GM10266 (cell line): ENCODE measurements around the gene OOSP1.
"Not testable (repeated sequence)": the region's sequence is repeated elsewhere in the genome, so short reads cannot be mapped to it uniquely, and the experiment has no call there.

Experiments
- DNase-seq: peaks from one replicate; pipeline ENCODE4 v3.0.0; 2012; ENCODE audit errors: extremely low spot score
- TF ChIP-seq, protein P1 (sequence below): IDR thresholded peaks from 2 replicates; pipeline ENCODE4 v1.5.1; 2012; ENCODE audit warnings: mild to moderate bottlenecking, low read depth; ENCODE audit not compliant: control insufficient read depth, insufficient read depth; ENCODE audit errors: missing control alignments

The OOSP1 gene

DNA sequence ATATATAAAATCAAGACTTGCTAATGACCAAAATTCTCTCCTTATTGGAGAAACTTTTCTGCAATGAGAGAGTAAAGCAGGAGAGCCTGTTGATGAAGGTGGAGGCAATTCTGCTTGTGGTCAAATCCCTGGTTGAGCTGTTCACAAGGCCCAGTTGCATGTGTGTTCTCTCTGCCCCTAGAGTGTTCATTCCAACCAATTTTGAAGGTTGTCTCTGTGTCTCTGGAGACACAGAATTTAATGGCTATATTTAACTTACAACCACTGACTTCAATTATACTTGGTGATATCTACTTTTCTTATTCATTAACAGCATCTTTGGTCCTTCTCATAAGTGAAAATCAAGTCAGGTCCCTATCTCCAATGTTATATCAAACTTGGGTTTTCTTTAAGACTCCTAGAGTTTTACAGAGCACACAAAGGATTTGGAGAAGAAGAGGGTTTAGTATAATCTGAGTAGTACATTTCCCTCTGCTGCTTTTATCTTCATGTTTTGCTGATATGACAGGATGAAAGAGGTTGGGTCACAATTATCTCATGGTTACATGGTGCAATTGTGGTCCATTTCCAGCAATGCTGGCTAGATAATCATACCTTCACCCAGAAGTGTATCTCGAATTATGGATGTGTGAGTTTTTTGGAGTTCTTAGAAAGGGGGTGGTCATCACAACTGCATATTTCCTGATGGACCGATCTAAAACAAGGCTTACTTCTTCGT, 29.6 kb downstream of the OOSP1 start:
- no peak for DNase-seq

DNA sequence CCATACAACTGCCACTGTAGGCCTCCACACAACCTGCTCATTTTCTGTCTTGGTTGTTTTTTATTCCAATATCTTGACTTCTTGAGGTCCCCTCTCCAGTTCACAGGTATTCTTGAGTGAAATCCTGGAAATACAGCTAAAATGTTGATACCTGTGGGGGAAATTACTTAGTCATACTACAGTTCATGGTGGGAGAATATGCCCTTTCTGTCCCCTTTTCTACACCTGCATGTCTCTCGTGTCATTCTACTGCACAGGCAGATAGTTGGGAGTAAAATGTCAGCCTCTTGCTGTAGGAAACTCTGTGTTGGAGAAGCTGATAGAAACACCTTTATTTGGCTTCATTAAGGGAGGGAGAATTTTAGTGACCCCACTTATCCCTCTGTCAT, 30.2 kb downstream of the OOSP1 start:
- TF ChIP-seq, protein P1, sequence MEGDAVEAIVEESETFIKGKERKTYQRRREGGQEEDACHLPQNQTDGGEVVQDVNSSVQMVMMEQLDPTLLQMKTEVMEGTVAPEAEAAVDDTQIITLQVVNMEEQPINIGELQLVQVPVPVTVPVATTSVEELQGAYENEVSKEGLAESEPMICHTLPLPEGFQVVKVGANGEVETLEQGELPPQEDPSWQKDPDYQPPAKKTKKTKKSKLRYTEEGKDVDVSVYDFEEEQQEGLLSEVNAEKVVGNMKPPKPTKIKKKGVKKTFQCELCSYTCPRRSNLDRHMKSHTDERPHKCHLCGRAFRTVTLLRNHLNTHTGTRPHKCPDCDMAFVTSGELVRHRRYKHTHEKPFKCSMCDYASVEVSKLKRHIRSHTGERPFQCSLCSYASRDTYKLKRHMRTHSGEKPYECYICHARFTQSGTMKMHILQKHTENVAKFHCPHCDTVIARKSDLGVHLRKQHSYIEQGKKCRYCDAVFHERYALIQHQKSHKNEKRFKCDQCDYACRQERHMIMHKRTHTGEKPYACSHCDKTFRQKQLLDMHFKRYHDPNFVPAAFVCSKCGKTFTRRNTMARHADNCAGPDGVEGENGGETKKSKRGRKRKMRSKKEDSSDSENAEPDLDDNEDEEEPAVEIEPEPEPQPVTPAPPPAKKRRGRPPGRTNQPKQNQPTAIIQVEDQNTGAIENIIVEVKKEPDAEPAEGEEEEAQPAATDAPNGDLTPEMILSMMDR: no peak
- DNase-seq: no peak

More for the DNA sequence above, 29.6 kb downstream of the OOSP1 start:
- TF ChIP-seq, protein P1: no peak

DNA sequence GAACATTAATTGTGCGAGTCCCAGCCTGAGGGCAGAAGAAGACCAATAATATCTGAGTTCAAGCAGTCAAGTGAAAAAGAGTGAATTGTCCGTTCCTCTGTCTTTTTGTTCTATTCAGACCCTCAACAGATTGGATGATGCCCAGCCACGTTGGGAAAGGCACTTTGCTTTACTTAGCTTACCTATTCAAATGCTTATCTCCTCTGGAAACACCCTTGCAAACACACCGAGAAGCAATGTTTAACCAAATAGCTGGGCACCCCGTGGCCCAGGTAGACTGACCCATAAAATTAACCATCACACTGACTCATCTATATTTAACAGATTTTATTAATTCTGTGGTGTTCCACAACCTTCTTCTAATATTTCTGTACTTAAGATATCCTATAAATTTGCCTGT, 34.9 kb downstream of the OOSP1 start:
- TF ChIP-seq, protein P1: no peak
- no peak for DNase-seq

DNA sequence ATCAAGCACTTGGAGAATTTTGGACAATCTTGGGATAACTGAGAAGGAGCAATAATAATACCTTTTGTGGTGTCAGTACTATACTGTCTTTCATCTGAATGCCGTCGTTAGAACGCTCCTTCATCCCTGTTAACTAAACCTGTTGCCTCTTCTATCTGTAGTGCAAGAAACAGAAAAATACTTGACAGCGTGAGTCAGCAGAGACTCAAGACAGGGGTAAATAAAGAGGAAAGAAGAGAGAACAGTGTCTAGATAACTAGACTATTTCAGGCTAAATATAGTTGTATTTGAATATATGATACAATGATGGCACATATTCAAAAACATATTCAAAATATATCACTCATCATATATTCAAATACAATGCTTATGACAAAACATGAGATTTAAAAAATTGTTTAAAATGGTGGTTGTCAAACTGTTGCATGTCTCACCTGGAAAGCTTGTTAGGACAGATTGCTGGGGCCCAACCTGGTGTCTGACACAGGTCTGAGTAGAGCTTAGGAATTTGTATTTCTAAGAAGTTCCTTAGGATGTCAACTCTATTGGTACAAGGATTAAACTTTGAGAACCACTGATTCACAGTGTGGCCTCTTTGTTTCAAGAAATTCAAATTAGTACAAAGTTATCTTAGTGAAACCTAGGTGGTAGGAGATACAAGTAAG, 43.0 kb downstream of the OOSP1 start:
- TF ChIP-seq, protein P1: no peak
- no peak for DNase-seq

- DNase-seq: not testable (repeated sequence)
Measured at GRCh38 chr11:59982037-59982436, 43.8 kb downstream of the OOSP1 start.

DNA sequence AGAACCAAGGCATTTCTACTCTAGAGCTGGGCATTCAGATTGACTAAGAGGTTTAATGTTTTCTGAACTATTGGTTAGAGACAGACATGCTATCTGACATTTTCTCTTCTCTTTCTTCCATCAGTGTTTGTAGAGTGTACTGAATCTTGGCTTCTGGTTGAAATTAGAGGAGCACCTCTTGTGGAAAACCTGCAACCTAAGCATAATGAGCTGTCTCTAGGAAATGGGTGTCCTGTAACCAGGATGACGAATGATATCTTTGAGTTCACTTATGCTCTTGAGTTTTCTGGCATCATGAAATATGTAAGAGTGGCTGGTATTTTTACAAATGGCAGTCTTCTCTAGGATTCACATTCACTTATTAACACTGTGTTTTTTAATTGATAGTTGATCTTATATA, 45.0 kb downstream of the OOSP1 start:
- TF ChIP-seq, protein P1: no peak

GRCh38 chr11:59984368-59984767, 46.1 kb downstream of the OOSP1 start:
- TF ChIP-seq, protein P1: no peak
- DNase-seq: no peak

More for the DNA sequence above, 45.0 kb downstream of the OOSP1 start:
- DNase-seq: no peak
